ENCODE measurements around the gene RNF138. TPM values are rescaled to one million over a fixed set of nuclear protein-coding genes. Genes with fewer than 3 reads are reported as not detected.

RNF138 gene
- total RNA-seq, 2 donors from 2014 or later = 58.8 to 64.7 TPM

Other genes with a start within 250 kb of the RNF138 start
- gene TRAPPC8, start 148.7 kb upstream of the RNF138 start, total RNA-seq = 10 to 100 TPM; 29.8 to 36.3 TPM
- 10 to 100 TPM; 12.0 to 13.8 TPM for gene RNF125, start 73.0 kb upstream of the RNF138 start, total RNA-seq
- gene MEP1B, start 98.2 kb downstream of the RNF138 start, total RNA-seq = under 1 TPM in 1 of 2 donors, not detected in 1; 0.35 TPM

All from activated naive CD4-positive, alpha-beta T cell treated with anti-CD3 and anti-CD28 coated beads, Interleukin-2, amount 50 U/mL, for 72 hours (primary cell).